T-helper 9 cell (primary cell): ENCODE measurements around the gene TFAP2A.

Experiments used
- DNase-seq: peaks from one replicate; pipeline ENCODE4 v3.0.0-alpha.2; 2020

Gene TFAP2A

GRCh38 chr6:10382322-10382721, 32.6 kb downstream of the TFAP2A start:
- no peak for DNase-seq

GRCh38 chr6:10381830-10382208, 33.1 kb downstream of the TFAP2A start:
- no peak for DNase-seq

- no peak for DNase-seq
Observed at GRCh38 chr6:10381133-10381829, 33.6 kb downstream of the TFAP2A start.

- no peak for DNase-seq
Observed at GRCh38 chr6:10375391-10375969, 39.4 kb downstream of the TFAP2A start.

GRCh38 chr6:10373642-10374359, 41.1 kb downstream of the TFAP2A start:
- DNase-seq = no peak

GRCh38 chr6:10369896-10370295, 45.0 kb downstream of the TFAP2A start:
- DNase-seq = no peak

- no peak for DNase-seq
Observed at GRCh38 chr6:10368861-10369260, 46.0 kb downstream of the TFAP2A start.

GRCh38 chr6:10363911-10364310, 51.0 kb downstream of the TFAP2A start:
- DNase-seq = no peak

GRCh38 chr6:10362300-10362699, 52.6 kb downstream of the TFAP2A start:
- no peak for DNase-seq

- no peak for DNase-seq
Observed at GRCh38 chr6:10361428-10361827, 53.4 kb downstream of the TFAP2A start.

GRCh38 chr6:10359581-10359980, 55.3 kb downstream of the TFAP2A start:
- no peak for DNase-seq

GRCh38 chr6:10355115-10355702, 59.7 kb downstream of the TFAP2A start:
- DNase-seq = no peak

GRCh38 chr6:10351791-10352190, 63.1 kb downstream of the TFAP2A start:
- no peak for DNase-seq

GRCh38 chr6:10350720-10351119, 64.2 kb downstream of the TFAP2A start:
- DNase-seq = no peak

GRCh38 chr6:10347561-10348327, 67.1 kb downstream of the TFAP2A start:
- DNase-seq = no peak
